ENCODE results near the gene SH3PXD2B.
A peak's percentile ranks its signal among the peaks of the same experiment; 100 is the strongest.

Gene SH3PXD2B

DNA sequence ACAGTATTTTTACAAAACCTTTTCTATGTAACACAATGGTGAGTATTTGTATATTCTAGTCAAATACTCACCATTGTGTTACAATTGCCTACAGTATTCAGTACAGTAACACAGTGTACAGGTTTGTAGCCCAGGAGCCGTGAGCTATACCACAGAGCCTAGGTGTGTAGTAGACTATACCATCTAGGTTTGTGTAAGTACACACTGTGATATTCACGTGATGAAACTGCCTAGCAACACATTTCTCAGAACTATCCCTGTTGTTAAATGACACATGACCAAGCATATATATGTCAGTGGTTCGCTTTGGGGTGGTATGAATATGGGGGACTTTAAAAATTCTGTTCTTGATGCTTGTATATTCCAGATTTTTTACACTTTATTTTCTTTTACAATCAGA is 21.3 kb downstream of the SH3PXD2B start:
- Histone ChIP-seq H3K36me3 (ENCODE audit: control insufficient read depth in 1 of 2, insufficient read depth in 2 of 2, low read length in 2 of 2) (no peaks in the 10 kb centered on the region), H3K4me3 (ENCODE audit: low read depth in 1 of 2, low read length in 2 of 2) (no peak overlapping the region), H3K4me1 (ENCODE audit: control insufficient read depth in 1 of 2, insufficient read depth in 2 of 2, low read length in 2 of 2) (peaks cover 28 to 39% of the 10 kb centered on the region in 2 donors), H3K27ac (ENCODE audit: low read length) (no peak overlapping the region), H3K27me3 (ENCODE audit: low read depth, low read length) (no peaks in the 10 kb centered on the region), H3K9me3 (ENCODE audit: control insufficient read depth in 1 of 2, low read length in 2 of 2) (no peaks in the 10 kb centered on the region)

- Histone ChIP-seq H3K36me3 (ENCODE audit: control insufficient read depth in 1 of 2, insufficient read depth in 2 of 2, low read length in 2 of 2) (no peaks in the 10 kb centered on the region), H3K4me1 (ENCODE audit: control insufficient read depth in 1 of 2, insufficient read depth in 2 of 2, low read length in 2 of 2) (peaks cover 20 to 29% of the 10 kb centered on the region in 2 donors), H3K27ac (ENCODE audit: low read length) (peak overlapping the region; percentile 70), H3K9me3 (ENCODE audit: control insufficient read depth in 1 of 2, low read length in 2 of 2) (no peaks in the 10 kb centered on the region), H3K27me3 (ENCODE audit: low read depth, low read length) (no peaks in the 10 kb centered on the region), H3K4me3 (ENCODE audit: low read depth in 1 of 2, low read length in 2 of 2) (no peak overlapping the region)
Measured at GRCh38 chr5:172430354-172430753, 24.0 kb downstream of the SH3PXD2B start.

DNA sequence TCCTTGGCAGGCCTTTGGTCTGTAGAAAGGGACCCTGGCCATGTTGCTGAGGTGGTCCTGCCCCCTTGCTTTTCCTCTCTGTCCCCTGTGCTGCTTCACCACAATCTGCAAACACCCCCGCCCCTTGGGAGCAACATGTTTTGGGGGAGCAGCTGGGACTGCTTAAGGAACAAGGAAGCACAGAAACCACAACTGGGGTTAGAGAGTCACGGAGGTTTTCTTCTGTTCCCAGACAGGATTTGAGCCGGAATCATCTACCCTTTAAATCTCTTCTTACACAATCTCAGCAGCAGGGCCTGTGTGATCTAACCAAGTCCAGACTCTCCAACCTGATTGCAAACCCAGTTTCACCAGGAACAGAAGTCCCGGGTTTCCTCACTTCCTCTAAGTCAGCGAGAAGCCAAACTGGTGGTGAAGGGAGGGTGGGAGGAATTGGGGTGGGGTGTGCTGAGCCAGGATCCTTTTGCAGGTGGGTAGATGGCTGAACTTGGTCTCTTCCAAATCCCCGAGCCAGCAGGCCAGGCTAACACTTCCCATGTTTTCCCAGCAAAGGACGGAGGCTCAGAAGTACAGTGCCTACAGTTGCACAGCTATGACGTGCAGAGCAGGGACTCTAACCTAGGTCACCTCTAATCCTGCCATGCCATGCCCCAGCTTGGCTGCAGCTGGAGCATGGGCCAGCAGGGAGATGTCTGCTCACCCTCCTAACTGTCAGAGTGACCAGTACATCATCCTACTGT is 25.0 kb downstream of the SH3PXD2B start:
- H3K9me3 ChIP-seq (ENCODE audit: control insufficient read depth in 1 of 2, low read length in 2 of 2) = no peaks in the 10 kb centered on the region
- H3K4me1 ChIP-seq (ENCODE audit: control insufficient read depth in 1 of 2, insufficient read depth in 2 of 2, low read length in 2 of 2) = peaks cover 24 to 29% of the 10 kb centered on the region in 2 donors
- peak overlapping the region; percentile 70 for H3K27ac ChIP-seq (ENCODE audit: low read length)
- no peak overlapping the region for H3K4me3 ChIP-seq (ENCODE audit: low read depth in 1 of 2, low read length in 2 of 2)
- no peaks in the 10 kb centered on the region for H3K36me3 ChIP-seq (ENCODE audit: control insufficient read depth in 1 of 2, insufficient read depth in 2 of 2, low read length in 2 of 2)
- H3K27me3 ChIP-seq (ENCODE audit: low read depth, low read length) = no peaks in the 10 kb centered on the region

DNA sequence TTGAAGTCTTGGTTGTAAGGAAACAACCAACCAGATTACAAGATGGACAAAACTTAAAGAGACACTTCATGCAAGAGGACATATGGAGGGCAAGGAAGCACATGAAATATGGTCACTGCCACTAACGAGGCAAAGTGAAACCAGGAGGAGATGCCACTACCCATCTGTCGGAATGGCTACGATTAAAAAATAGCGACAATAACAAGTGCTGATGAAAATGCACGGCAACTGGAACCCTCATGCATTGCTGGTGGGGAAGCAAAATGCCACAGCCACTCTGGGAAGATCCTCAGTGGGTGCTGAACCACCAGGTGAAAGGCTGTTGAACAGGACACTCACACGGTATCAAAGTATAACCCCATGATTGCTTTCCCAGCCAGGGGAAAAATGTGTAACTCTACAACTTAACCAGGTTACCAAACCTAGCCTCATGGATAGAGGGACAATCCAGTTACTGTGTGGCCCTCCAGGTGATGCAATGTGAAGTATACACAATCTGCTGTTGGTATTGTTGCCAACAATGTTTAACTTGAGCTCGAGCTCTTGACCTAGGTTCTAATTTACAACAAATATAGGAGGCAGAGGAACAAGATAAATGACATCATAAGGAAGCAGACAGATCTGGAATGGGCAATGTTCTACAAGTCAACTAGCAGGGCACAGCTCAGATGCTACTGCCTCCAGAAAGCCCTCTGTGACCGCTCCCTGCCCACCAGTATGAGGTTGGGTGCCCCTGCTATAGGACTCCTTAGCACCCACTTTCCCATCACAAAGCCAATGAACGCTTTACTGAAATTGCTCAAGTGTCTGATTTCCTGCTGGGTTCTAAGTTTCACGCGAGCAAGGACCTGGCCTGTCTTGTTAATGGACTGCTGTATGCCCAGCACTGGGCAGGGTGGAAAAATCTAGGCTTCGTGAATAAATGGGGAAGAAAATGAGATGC is 25.8 kb downstream of the SH3PXD2B start:
- peak overlapping the region; percentile 70 for H3K27ac ChIP-seq (ENCODE audit: low read length)
- H3K4me1 ChIP-seq (ENCODE audit: control insufficient read depth in 1 of 2, insufficient read depth in 2 of 2, low read length in 2 of 2) = peaks cover 29% of the 10 kb centered on the region in 2 donors
- H3K27me3 ChIP-seq (ENCODE audit: low read depth, low read length) = no peaks in the 10 kb centered on the region
- H3K36me3 ChIP-seq (ENCODE audit: control insufficient read depth in 1 of 2, insufficient read depth in 2 of 2, low read length in 2 of 2) = no peaks in the 10 kb centered on the region
- no peak overlapping the region for H3K4me3 ChIP-seq (ENCODE audit: low read depth in 1 of 2, low read length in 2 of 2)
- no peaks in the 10 kb centered on the region for H3K9me3 ChIP-seq (ENCODE audit: control insufficient read depth in 1 of 2, low read length in 2 of 2)

- Histone ChIP-seq H3K27me3 (ENCODE audit: low read depth, low read length) (no peaks in the 10 kb centered on the region), H3K27ac (ENCODE audit: low read length) (peak overlapping the region; percentile 76), H3K36me3 (ENCODE audit: control insufficient read depth in 1 of 2, insufficient read depth in 2 of 2, low read length in 2 of 2) (peaks cover 0 to 8% of the 10 kb centered on the region in 2 donors), H3K4me1 (ENCODE audit: control insufficient read depth in 1 of 2, insufficient read depth in 2 of 2, low read length in 2 of 2) (peaks cover 28 to 29% of the 10 kb centered on the region in 2 donors), H3K4me3 (ENCODE audit: low read depth in 1 of 2, low read length in 2 of 2) (no peak overlapping the region), H3K9me3 (ENCODE audit: control insufficient read depth in 1 of 2, low read length in 2 of 2) (no peaks in the 10 kb centered on the region)
Measured at GRCh38 chr5:172427202-172427601, 27.1 kb downstream of the SH3PXD2B start.

GRCh38 chr5:172426086-172426485 is 28.2 kb downstream of the SH3PXD2B start:
- Histone ChIP-seq H3K27ac (ENCODE audit: low read length) (peak overlapping the region; percentile 76), H3K4me1 (ENCODE audit: control insufficient read depth in 1 of 2, insufficient read depth in 2 of 2, low read length in 2 of 2) (peaks cover 30 to 33% of the 10 kb centered on the region in 2 donors), H3K36me3 (ENCODE audit: control insufficient read depth in 1 of 2, insufficient read depth in 2 of 2, low read length in 2 of 2) (peaks cover 4 to 8% of the 10 kb centered on the region in 2 donors), H3K9me3 (ENCODE audit: control insufficient read depth in 1 of 2, low read length in 2 of 2) (no peaks in the 10 kb centered on the region), H3K4me3 (ENCODE audit: low read depth in 1 of 2, low read length in 2 of 2) (peak overlapping the region in 1 of 2 donors; percentile 22), H3K27me3 (ENCODE audit: low read depth, low read length) (no peaks in the 10 kb centered on the region)

DNA sequence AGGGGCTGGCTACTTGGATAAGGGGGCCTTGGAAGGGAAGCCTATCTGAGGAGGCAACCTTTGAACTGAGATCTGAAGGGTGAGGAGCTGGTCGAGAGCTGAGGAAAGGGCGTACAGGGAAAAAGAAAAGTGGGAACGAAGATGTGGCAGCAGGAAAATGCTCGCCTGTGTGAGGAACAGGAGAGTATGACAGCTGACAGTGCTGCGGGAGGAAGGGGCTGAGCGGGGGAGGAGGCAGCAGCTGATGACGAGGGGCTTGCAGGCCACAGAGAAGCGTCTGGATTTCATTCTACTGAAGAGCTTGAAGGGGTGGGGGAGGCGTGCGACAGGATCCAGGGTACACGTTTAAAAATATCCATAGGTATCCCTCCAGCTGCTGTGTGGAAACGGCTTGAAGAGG is 28.9 kb downstream of the SH3PXD2B start:
- H3K27ac ChIP-seq (ENCODE audit: low read length) = peak overlapping the region; percentile 14
- H3K4me3 ChIP-seq (ENCODE audit: low read depth in 1 of 2, low read length in 2 of 2) = no peak overlapping the region
- H3K36me3 ChIP-seq (ENCODE audit: control insufficient read depth in 1 of 2, insufficient read depth in 2 of 2, low read length in 2 of 2) = peaks cover 5 to 8% of the 10 kb centered on the region in 2 donors
- H3K27me3 ChIP-seq (ENCODE audit: low read depth, low read length) = no peaks in the 10 kb centered on the region
- H3K4me1 ChIP-seq (ENCODE audit: control insufficient read depth in 1 of 2, insufficient read depth in 2 of 2, low read length in 2 of 2) = peaks cover 37% of the 10 kb centered on the region in 2 donors
- H3K9me3 ChIP-seq (ENCODE audit: control insufficient read depth in 1 of 2, low read length in 2 of 2) = no peaks in the 10 kb centered on the region

GRCh38 chr5:172424808-172425207 is 29.5 kb downstream of the SH3PXD2B start:
- Histone ChIP-seq H3K27ac (ENCODE audit: low read length) (peak overlapping the region; percentile 14), H3K4me1 (ENCODE audit: control insufficient read depth in 1 of 2, insufficient read depth in 2 of 2, low read length in 2 of 2) (peaks cover 36 to 43% of the 10 kb centered on the region in 2 donors), H3K27me3 (ENCODE audit: low read depth, low read length) (no peaks in the 10 kb centered on the region), H3K4me3 (ENCODE audit: low read depth in 1 of 2, low read length in 2 of 2) (no peak overlapping the region), H3K9me3 (ENCODE audit: control insufficient read depth in 1 of 2, low read length in 2 of 2) (no peaks in the 10 kb centered on the region), H3K36me3 (ENCODE audit: control insufficient read depth in 1 of 2, insufficient read depth in 2 of 2, low read length in 2 of 2) (peaks cover 5 to 8% of the 10 kb centered on the region in 2 donors)

DNA sequence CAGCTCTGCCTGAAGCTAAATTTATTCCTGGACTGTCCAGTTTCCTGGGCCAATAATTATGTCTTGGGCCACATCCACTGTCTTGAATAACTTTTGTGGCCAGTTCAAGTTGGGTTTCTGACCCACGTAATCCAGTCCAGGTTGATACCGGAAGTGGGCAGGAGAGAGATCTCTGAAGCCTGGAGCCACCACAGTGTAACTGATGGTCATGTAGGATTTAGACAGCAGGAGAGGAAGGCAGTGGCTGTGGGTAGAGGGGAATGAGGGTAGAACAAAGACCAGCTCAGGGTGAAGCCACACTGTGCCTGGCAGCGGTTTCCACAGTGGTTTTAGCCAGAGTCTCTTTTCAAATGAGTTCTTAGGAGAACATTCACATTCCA is 30.2 kb downstream of the SH3PXD2B start:
- H3K4me1 ChIP-seq (ENCODE audit: control insufficient read depth in 1 of 2, insufficient read depth in 2 of 2, low read length in 2 of 2) = peaks cover 40 to 48% of the 10 kb centered on the region in 2 donors

DNA sequence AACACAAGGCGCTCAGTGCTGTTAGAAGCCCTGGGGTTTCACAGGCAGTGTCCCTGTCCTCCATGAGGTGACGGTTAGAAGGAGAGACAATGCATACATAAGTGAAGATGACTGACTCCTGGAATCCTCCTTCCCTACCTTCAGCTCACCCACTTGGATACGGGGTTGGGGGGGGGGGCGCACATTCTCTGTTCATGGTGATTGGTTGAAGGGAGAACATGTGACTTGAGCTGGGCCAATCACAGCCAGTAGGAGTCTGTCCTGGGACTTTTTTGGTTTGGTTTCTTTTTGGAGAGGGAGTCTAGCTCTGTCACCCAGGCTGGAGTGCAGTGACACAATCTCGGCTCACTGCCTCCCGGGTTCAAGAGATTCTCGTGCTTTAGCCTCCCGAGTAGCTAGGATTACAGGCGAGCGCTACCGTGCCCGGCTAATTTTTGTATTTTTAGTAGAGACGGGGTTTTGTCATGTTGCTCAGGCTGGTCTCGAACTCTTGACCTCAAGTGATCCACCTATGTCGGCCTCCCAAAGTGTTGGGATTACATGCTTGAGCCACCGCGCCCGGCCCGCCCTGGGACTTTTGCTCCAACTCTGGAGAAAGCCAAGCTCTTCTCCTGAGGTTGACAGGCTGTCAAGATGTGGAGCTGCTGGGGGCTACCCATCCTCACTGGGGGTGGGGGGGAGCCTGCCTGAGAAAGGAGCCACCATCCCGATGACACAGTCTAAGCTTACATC is 30.8 kb downstream of the SH3PXD2B start:
- no peaks in the 10 kb centered on the region for H3K9me3 ChIP-seq (ENCODE audit: control insufficient read depth in 1 of 2, low read length in 2 of 2)
- no peaks in the 10 kb centered on the region for H3K27me3 ChIP-seq (ENCODE audit: low read depth, low read length)
- H3K36me3 ChIP-seq (ENCODE audit: control insufficient read depth in 1 of 2, insufficient read depth in 2 of 2, low read length in 2 of 2) = peaks cover 5 to 8% of the 10 kb centered on the region in 2 donors
- H3K4me3 ChIP-seq (ENCODE audit: low read depth in 1 of 2, low read length in 2 of 2) = no peak overlapping the region
- H3K27ac ChIP-seq (ENCODE audit: low read length) = peak overlapping the region; percentile 45
- H3K4me1 ChIP-seq (ENCODE audit: control insufficient read depth in 1 of 2, insufficient read depth in 2 of 2, low read length in 2 of 2) = peaks cover 40 to 48% of the 10 kb centered on the region in 2 donors

More for the DNA sequence above, 30.2 kb downstream of the SH3PXD2B start:
- Histone ChIP-seq H3K36me3 (ENCODE audit: control insufficient read depth in 1 of 2, insufficient read depth in 2 of 2, low read length in 2 of 2) (peaks cover 5 to 8% of the 10 kb centered on the region in 2 donors), H3K4me3 (ENCODE audit: low read depth in 1 of 2, low read length in 2 of 2) (no peak overlapping the region), H3K9me3 (ENCODE audit: control insufficient read depth in 1 of 2, low read length in 2 of 2) (no peaks in the 10 kb centered on the region), H3K27me3 (ENCODE audit: low read depth, low read length) (no peaks in the 10 kb centered on the region), H3K27ac (ENCODE audit: low read length) (peak overlapping the region; percentile 45)

- H3K9me3 ChIP-seq (ENCODE audit: control insufficient read depth in 1 of 2, low read length in 2 of 2) = no peaks in the 10 kb centered on the region
- peaks cover 47 to 49% of the 10 kb centered on the region in 2 donors for H3K4me1 ChIP-seq (ENCODE audit: control insufficient read depth in 1 of 2, insufficient read depth in 2 of 2, low read length in 2 of 2)
- peaks cover 5 to 8% of the 10 kb centered on the region in 2 donors for H3K36me3 ChIP-seq (ENCODE audit: control insufficient read depth in 1 of 2, insufficient read depth in 2 of 2, low read length in 2 of 2)
- no peaks in the 10 kb centered on the region for H3K27me3 ChIP-seq (ENCODE audit: low read depth, low read length)
- H3K27ac ChIP-seq (ENCODE audit: low read length) = no peak overlapping the region
- H3K4me3 ChIP-seq (ENCODE audit: low read depth in 1 of 2, low read length in 2 of 2) = no peak overlapping the region
Measured at GRCh38 chr5:172422255-172422654, 32.1 kb downstream of the SH3PXD2B start.

All from muscle layer of duodenum (tissue), 2 donors.